Measurements from ENCODE around the gene TAF5L.
"Not testable (repeated sequence)": the region's sequence is repeated elsewhere in the genome, so short reads cannot be mapped to it uniquely, and the experiment has no call there.

Gene TAF5L

GRCh38 chr1:229614701-229615100 is 11.2 kb downstream of the TAF5L start:
- Histone ChIP-seq H3K36me3 (ENCODE audit: insufficient read depth, low read length) (peaks cover 27% of the 10 kb centered on the region), H3K4me1 (ENCODE audit: insufficient read depth, low read length) (no peaks in the 10 kb centered on the region), H3K27me3 (ENCODE audit: insufficient read depth, low read length) (no peaks in the 10 kb centered on the region), H3K4me3 (ENCODE audit: low read length) (no peak overlapping the region), H3K9me3 (ENCODE audit: low read length) (no peaks in the 10 kb centered on the region), H2AFZ (ENCODE audit: low read depth, low read length) (no peak overlapping the region)

- no peak overlapping the region for H3K4me3 ChIP-seq (ENCODE audit: low read length)
- no peak overlapping the region for H2AFZ ChIP-seq (ENCODE audit: low read depth, low read length)
- H3K9me3 ChIP-seq (ENCODE audit: low read length) = no peaks in the 10 kb centered on the region
- H3K36me3 ChIP-seq (ENCODE audit: insufficient read depth, low read length) = peaks cover 34% of the 10 kb centered on the region
- H3K27me3 ChIP-seq (ENCODE audit: insufficient read depth, low read length) = no peaks in the 10 kb centered on the region
- no peaks in the 10 kb centered on the region for H3K4me1 ChIP-seq (ENCODE audit: insufficient read depth, low read length)
Measured at GRCh38 chr1:229613938-229614337, 12.0 kb downstream of the TAF5L start.

- peaks cover 65% of the 10 kb centered on the region for H3K36me3 ChIP-seq (ENCODE audit: insufficient read depth, low read length)
- H2AFZ ChIP-seq (ENCODE audit: low read depth, low read length) = no peak overlapping the region
- H3K4me1 ChIP-seq (ENCODE audit: insufficient read depth, low read length) = no peaks in the 10 kb centered on the region
- peaks cover 3% of the 10 kb centered on the region for H3K9me3 ChIP-seq (ENCODE audit: low read length)
- no peaks in the 10 kb centered on the region for H3K27me3 ChIP-seq (ENCODE audit: insufficient read depth, low read length)
- no peak overlapping the region for H3K4me3 ChIP-seq (ENCODE audit: low read length)
Measured at GRCh38 chr1:229608590-229608989, 17.3 kb downstream of the TAF5L start.

- Histone ChIP-seq H3K9me3 (ENCODE audit: low read length) (peaks cover 3% of the 10 kb centered on the region), H3K36me3 (ENCODE audit: insufficient read depth, low read length) (peaks cover 65% of the 10 kb centered on the region)
Measured at GRCh38 chr1:229607370-229607769, 18.6 kb downstream of the TAF5L start.

GRCh38 chr1:229603371-229604005 is 22.4 kb downstream of the TAF5L start:
- no peak overlapping the region for H3K4me3 ChIP-seq (ENCODE audit: low read length)
- no peak overlapping the region for H2AFZ ChIP-seq (ENCODE audit: low read depth, low read length)
- peaks cover 3% of the 10 kb centered on the region for H3K9me3 ChIP-seq (ENCODE audit: low read length)
- H3K27me3 ChIP-seq (ENCODE audit: insufficient read depth, low read length) = no peaks in the 10 kb centered on the region
- peaks cover 61% of the 10 kb centered on the region for H3K36me3 ChIP-seq (ENCODE audit: insufficient read depth, low read length)
- no peaks in the 10 kb centered on the region for H3K4me1 ChIP-seq (ENCODE audit: insufficient read depth, low read length)

More at GRCh38 chr1:229607370-229607769, 18.6 kb downstream of the TAF5L start:
- Histone ChIP-seq H3K4me3 (ENCODE audit: low read length) (no peak overlapping the region), H2AFZ (ENCODE audit: low read depth, low read length) (no peak overlapping the region), H3K4me1 (ENCODE audit: insufficient read depth, low read length) (no peaks in the 10 kb centered on the region), H3K27me3 (ENCODE audit: insufficient read depth, low read length) (no peaks in the 10 kb centered on the region)

GRCh38 chr1:229600229-229600628 is 25.7 kb downstream of the TAF5L start:
- Histone ChIP-seq H3K4me1 (ENCODE audit: insufficient read depth, low read length) (no peaks in the 10 kb centered on the region), H2AFZ (ENCODE audit: low read depth, low read length) (no peak overlapping the region), H3K36me3 (ENCODE audit: insufficient read depth, low read length) (peaks cover 48% of the 10 kb centered on the region), H3K27me3 (ENCODE audit: insufficient read depth, low read length) (no peaks in the 10 kb centered on the region), H3K9me3 (ENCODE audit: low read length) (peaks cover 3% of the 10 kb centered on the region), H3K4me3 (ENCODE audit: low read length) (no peak overlapping the region)

- Histone ChIP-seq H3K36me3 (ENCODE audit: insufficient read depth, low read length) (peaks cover 54% of the 10 kb centered on the region), H3K4me1 (ENCODE audit: insufficient read depth, low read length) (no peaks in the 10 kb centered on the region), H2AFZ (ENCODE audit: low read depth, low read length) (no peak overlapping the region), H3K9me3 (ENCODE audit: low read length) (peaks cover 1% of the 10 kb centered on the region), H3K27me3 (ENCODE audit: insufficient read depth, low read length) (no peaks in the 10 kb centered on the region), H3K4me3 (ENCODE audit: low read length) (no peak overlapping the region)
Measured at GRCh38 chr1:229599218-229599954, 26.5 kb downstream of the TAF5L start.

- H3K4me3 ChIP-seq (ENCODE audit: low read length) = no peak overlapping the region
- H2AFZ ChIP-seq (ENCODE audit: low read depth, low read length) = no peak overlapping the region
- H3K9me3 ChIP-seq (ENCODE audit: low read length) = no peaks in the 10 kb centered on the region
- peaks cover 57% of the 10 kb centered on the region for H3K36me3 ChIP-seq (ENCODE audit: insufficient read depth, low read length)
- no peaks in the 10 kb centered on the region for H3K27me3 ChIP-seq (ENCODE audit: insufficient read depth, low read length)
- no peaks in the 10 kb centered on the region for H3K4me1 ChIP-seq (ENCODE audit: insufficient read depth, low read length)
Measured at GRCh38 chr1:229597877-229598276, 28.0 kb downstream of the TAF5L start.

GRCh38 chr1:229596925-229597699 is 28.8 kb downstream of the TAF5L start:
- H3K9me3 ChIP-seq (ENCODE audit: low read length) = no peaks in the 10 kb centered on the region
- no peaks in the 10 kb centered on the region for H3K4me1 ChIP-seq (ENCODE audit: insufficient read depth, low read length)
- no peak overlapping the region for H3K4me3 ChIP-seq (ENCODE audit: low read length)
- H2AFZ ChIP-seq (ENCODE audit: low read depth, low read length) = no peak overlapping the region
- peaks cover 53% of the 10 kb centered on the region for H3K36me3 ChIP-seq (ENCODE audit: insufficient read depth, low read length)
- H3K27me3 ChIP-seq (ENCODE audit: insufficient read depth, low read length) = no peaks in the 10 kb centered on the region

GRCh38 chr1:229595876-229596275 is 30.0 kb downstream of the TAF5L start:
- peaks cover 41% of the 10 kb centered on the region for H3K36me3 ChIP-seq (ENCODE audit: insufficient read depth, low read length)
- H3K4me3 ChIP-seq (ENCODE audit: low read length); H3K4me1 ChIP-seq (ENCODE audit: insufficient read depth, low read length); H3K27me3 ChIP-seq (ENCODE audit: insufficient read depth, low read length); H2AFZ ChIP-seq (ENCODE audit: low read depth, low read length); H3K9me3 ChIP-seq (ENCODE audit: low read length): not testable (repeated sequence)

GRCh38 chr1:229594227-229595008 is 31.5 kb downstream of the TAF5L start:
- no peaks in the 10 kb centered on the region for H3K4me1 ChIP-seq (ENCODE audit: insufficient read depth, low read length)
- H3K27me3 ChIP-seq (ENCODE audit: insufficient read depth, low read length) = no peaks in the 10 kb centered on the region
- no peak overlapping the region for H2AFZ ChIP-seq (ENCODE audit: low read depth, low read length)
- no peaks in the 10 kb centered on the region for H3K9me3 ChIP-seq (ENCODE audit: low read length)
- peaks cover 33% of the 10 kb centered on the region for H3K36me3 ChIP-seq (ENCODE audit: insufficient read depth, low read length)
- H3K4me3 ChIP-seq (ENCODE audit: low read length) = no peak overlapping the region

- Histone ChIP-seq H3K4me3 (ENCODE audit: low read length) (no peak overlapping the region), H3K9me3 (ENCODE audit: low read length) (no peaks in the 10 kb centered on the region), H3K27me3 (ENCODE audit: insufficient read depth, low read length) (no peaks in the 10 kb centered on the region), H3K36me3 (ENCODE audit: insufficient read depth, low read length) (peaks cover 30% of the 10 kb centered on the region), H3K4me1 (ENCODE audit: insufficient read depth, low read length) (no peaks in the 10 kb centered on the region), H2AFZ (ENCODE audit: low read depth, low read length) (no peak overlapping the region)
Measured at GRCh38 chr1:229593800-229594199, 32.1 kb downstream of the TAF5L start.

Data from neuron (in vitro differentiated cells).